Raji (cell line): Measurements from ENCODE around the gene BANP.

Experiments
- POLR2A ChIP-seq: IDR thresholded peaks from 2 replicates; pipeline ENCODE4 v1.6.1; 2011; ENCODE audit warnings: low read depth, low read length, control low read depth; ENCODE audit not compliant: insufficient read depth

The BANP gene

GRCh38 chr16:87950765-87951551 is at the start of gene BANP:
Gene BANP, plus strand, starts transcription at chr16:87951434. Its CDS starts 23,682 bp downstream, at chr16:87975116.
- peak; percentile 82 for TF ChIP-seq POLR2A

- TF ChIP-seq POLR2A = no peak
Observed at GRCh38 chr16:87914812-87915211, 36.4 kb upstream of the BANP start.

- no peak for TF ChIP-seq POLR2A
Observed at GRCh38 chr16:87917503-87917902, 33.7 kb upstream of the BANP start.

- no peak for TF ChIP-seq POLR2A
Observed at GRCh38 chr16:87918338-87918737, 32.9 kb upstream of the BANP start.

GRCh38 chr16:87918866-87919680 is 32.2 kb upstream of the BANP start:
- no peak for TF ChIP-seq POLR2A

GRCh38 chr16:87919681-87919994 is 31.6 kb upstream of the BANP start:
- no peak for TF ChIP-seq POLR2A

GRCh38 chr16:87921236-87921773 is 29.9 kb upstream of the BANP start:
- TF ChIP-seq POLR2A = no peak

- no peak for TF ChIP-seq POLR2A
Observed at GRCh38 chr16:87922250-87922871, 28.9 kb upstream of the BANP start.

- TF ChIP-seq POLR2A = no peak
Observed at GRCh38 chr16:87924041-87924810, 27.0 kb upstream of the BANP start.

GRCh38 chr16:87924811-87925670 is 26.2 kb upstream of the BANP start:
- no peak for TF ChIP-seq POLR2A

- no peak for TF ChIP-seq POLR2A
Observed at GRCh38 chr16:87926246-87927194, 24.7 kb upstream of the BANP start.

GRCh38 chr16:87927195-87927562 is 24.1 kb upstream of the BANP start:
- TF ChIP-seq POLR2A = no peak

- no peak for TF ChIP-seq POLR2A
Observed at GRCh38 chr16:87929986-87930385, 21.2 kb upstream of the BANP start.
